Astrocyte (in vitro differentiated cells and primary cell): Measurements from ENCODE around the gene NME4. TPM values are rescaled to one million over a fixed set of nuclear protein-coding genes. Genes with fewer than 3 reads are reported as not detected.

Experiments
- DNase-seq: peaks from one replicate; pipeline ENCODE4 v3.0.0-alpha.2; 2010; ENCODE audit warnings: low read depth
- FAIRE-seq: peaks from 2 replicates; lab custom pipeline; 2011; peaks lifted over from hg19 to GRCh38; lab: Jason Lieb, UNC
- H2AFZ ChIP-seq: 2 replicates; pipeline ENCODE4 v1.6.0; 2012; ENCODE audit warnings: low read depth, low read length, inconsistent platforms
- H3K27ac ChIP-seq: 2 replicates; pipeline ENCODE4 v1.5.1; 2011; ENCODE audit warnings: low read depth, low read length, inconsistent platforms
- H3K27me3 ChIP-seq: 2 replicates; pipeline ENCODE4 v1.6.0; 2011; ENCODE audit warnings: low read length, inconsistent platforms; ENCODE audit not compliant: insufficient read depth
- H3K36me3 ChIP-seq: 2 replicates; pipeline ENCODE4 v1.5.1; 2011; ENCODE audit warnings: low read length, inconsistent platforms; ENCODE audit not compliant: insufficient read depth
- H3K4me1 ChIP-seq: 2 replicates; pipeline ENCODE4 v1.5.1; 2011; ENCODE audit warnings: low read length, inconsistent platforms; ENCODE audit not compliant: insufficient read depth
- H3K4me2 ChIP-seq: 2 replicates; pipeline ENCODE4 v1.6.0; 2012; ENCODE audit warnings: low read length, inconsistent platforms
- H3K4me3 ChIP-seq: 2 replicates; pipeline ENCODE4 v1.5.1; 2011; ENCODE audit warnings: low read depth, mild to moderate bottlenecking, low read length, inconsistent platforms; ENCODE audit not compliant: insufficient read depth
- H3K79me2 ChIP-seq: 2 replicates; pipeline ENCODE4 v1.6.0; 2012; ENCODE audit warnings: mild to moderate bottlenecking, low read length, inconsistent platforms; ENCODE audit not compliant: insufficient read depth
- H3K9ac ChIP-seq: 2 replicates; pipeline ENCODE4 v1.6.0; 2012; ENCODE audit warnings: mild to moderate bottlenecking, low read length, inconsistent platforms
- H3K9me3 ChIP-seq: 2 replicates; pipeline ENCODE4 v1.5.1; 2012; ENCODE audit warnings: low read depth, mild to moderate bottlenecking, low read length, inconsistent platforms; ENCODE audit not compliant: insufficient read depth
- H4K20me1 ChIP-seq: 2 replicates; pipeline ENCODE4 v1.6.0; 2012; ENCODE audit warnings: low read length, inconsistent platforms; ENCODE audit not compliant: insufficient read depth
- H3K27ac Mint-ChIP-seq: one replicate; pipeline ENCODE4 v1.8.0; 2021; ENCODE audit warnings: mild to moderate bottlenecking, mixed read lengths; ENCODE audit not compliant: unreplicated experiment
- H3K27me3 Mint-ChIP-seq: one replicate; pipeline ENCODE4 v1.8.0; 2021; ENCODE audit warnings: low read depth, mixed read lengths; ENCODE audit not compliant: unreplicated experiment
- H3K36me3 Mint-ChIP-seq: one replicate; pipeline ENCODE4 v1.8.0; 2021; ENCODE audit warnings: low read depth, mixed read lengths; ENCODE audit not compliant: unreplicated experiment
- H3K4me1 Mint-ChIP-seq: one replicate; pipeline ENCODE4 v1.8.0; 2021; ENCODE audit warnings: low read depth, mixed read lengths; ENCODE audit not compliant: unreplicated experiment
- H3K4me3 Mint-ChIP-seq: one replicate; pipeline ENCODE4 v1.8.0; 2021; ENCODE audit warnings: mild to moderate bottlenecking, moderate library complexity, mixed read lengths; ENCODE audit not compliant: unreplicated experiment
- H3K9me3 Mint-ChIP-seq: one replicate; pipeline ENCODE4 v1.8.0; 2021; ENCODE audit warnings: mild to moderate bottlenecking, mixed read lengths; ENCODE audit not compliant: unreplicated experiment
- CTCF ChIP-seq: IDR thresholded peaks from 2 replicates; pipeline ENCODE4 v1.5.1; 2011; ENCODE audit warnings: low read depth, mild to moderate bottlenecking, inconsistent platforms, low read length, moderate library complexity; ENCODE audit not compliant: insufficient read depth
- EZH2 ChIP-seq: IDR thresholded peaks from 2 replicates; pipeline ENCODE4 v1.6.1; 2012; ENCODE audit warnings: mild to moderate bottlenecking, low read length, inconsistent platforms; ENCODE audit not compliant: insufficient read depth
- total RNA-seq: library from RNA; stranded (reverse); gene quantifications from 2 replicates; pipeline ENCODE4 v1.2.1, GENCODE V29; 2021

Gene NME4
- total RNA-seq, 1 donor from 2014 or later: 268 TPM

DNA sequence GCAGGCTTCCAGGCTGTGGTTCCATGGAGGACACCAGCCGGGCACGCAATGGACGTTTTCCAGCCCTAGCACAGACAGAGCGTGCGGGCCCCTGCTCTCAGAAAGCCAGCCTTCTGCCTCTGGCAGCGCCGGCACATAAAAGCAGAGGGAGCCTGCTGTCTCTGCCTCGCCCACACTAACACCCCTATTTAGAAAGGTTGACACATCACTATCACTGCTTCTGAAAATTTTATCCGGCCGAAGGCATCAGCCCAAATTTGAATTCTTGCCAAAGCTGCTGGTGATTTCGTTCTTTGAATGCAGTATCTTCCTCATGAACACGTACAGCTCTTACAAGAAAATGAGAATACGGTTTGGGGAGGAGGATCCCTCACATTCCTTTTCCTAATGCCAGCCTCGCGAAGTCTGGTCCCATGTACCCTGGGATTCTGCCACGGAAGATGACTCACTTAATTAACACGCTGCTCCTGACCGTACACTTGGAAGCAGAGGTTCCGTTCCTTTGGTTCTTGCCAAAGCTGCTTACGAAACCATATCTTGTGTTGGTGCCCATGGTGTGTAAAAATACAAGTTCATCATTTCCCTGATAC lies 27.1 kb downstream of the NME4 start:
- peak overlapping the region; percentile 72 for H3K9ac ChIP-seq
- no peaks in the 10 kb centered on the region for H3K27me3 ChIP-seq
- no peaks in the 10 kb centered on the region for H3K9me3 ChIP-seq
- H3K27ac ChIP-seq: peak overlapping the region; percentile 35
- peaks cover 7% of the 10 kb centered on the region for H3K36me3 Mint-ChIP-seq
- no peak overlapping the region for H3K27ac Mint-ChIP-seq
- peaks cover 29% of the 10 kb centered on the region for H3K79me2 ChIP-seq
- H3K4me3 ChIP-seq: peak overlapping the region; percentile 68
- no peaks in the 10 kb centered on the region for H3K9me3 Mint-ChIP-seq
- peaks cover 25% of the 10 kb centered on the region for H3K4me1 ChIP-seq
- H4K20me1 ChIP-seq: peaks cover 29% of the 10 kb centered on the region
- no peak for TF ChIP-seq EZH2
- TF ChIP-seq CTCF: no peak
- H3K27me3 Mint-ChIP-seq: peaks cover 15% of the 10 kb centered on the region
- H3K4me3 Mint-ChIP-seq: peak overlapping the region; percentile 76
- no peaks in the 10 kb centered on the region for H3K36me3 ChIP-seq
- peak; percentile 96 for DNase-seq
- peak; percentile 55 for FAIRE-seq
- peak overlapping the region; percentile 96 for H3K4me2 ChIP-seq
- peak overlapping the region; percentile 97 for H2AFZ ChIP-seq
- peaks cover 16% of the 10 kb centered on the region for H3K4me1 Mint-ChIP-seq

- Histone ChIP-seq H4K20me1 (peaks cover 33% of the 10 kb centered on the region), H3K79me2 (peaks cover 34% of the 10 kb centered on the region), H3K4me1 (peaks cover 25% of the 10 kb centered on the region), H3K27me3 (no peaks in the 10 kb centered on the region), H3K9me3 (no peaks in the 10 kb centered on the region), H3K36me3 (no peaks in the 10 kb centered on the region), H3K4me2 (peak overlapping the region; percentile 96), H2AFZ (peak overlapping the region; percentile 97), H3K9ac (peak overlapping the region; percentile 72), H3K4me3 (peak overlapping the region; percentile 68), H3K27ac (peak overlapping the region; percentile 35)
- no peak for DNase-seq
- Mint-ChIP-seq H3K4me1 (peaks cover 16% of the 10 kb centered on the region), H3K9me3 (no peaks in the 10 kb centered on the region), H3K4me3 (peak overlapping the region; percentile 76), H3K27me3 (peaks cover 15% of the 10 kb centered on the region), H3K27ac (peak overlapping the region; percentile 66), H3K36me3 (peaks cover 7% of the 10 kb centered on the region)
- FAIRE-seq: no peak
- TF ChIP-seq EZH2: no peak
- no peak for TF ChIP-seq CTCF
These were observed 27.7 kb downstream of the NME4 start for GRCh38 chr16:424623-425081.
